GM19240 (cell line): ENCODE results near the gene CRKL.

Experiments used
- DNase-seq: peaks from one replicate; pipeline ENCODE4 v3.0.0; 2011; ENCODE audit warnings: low spot score; ENCODE audit not compliant: insufficient read length

The CRKL gene

DNA sequence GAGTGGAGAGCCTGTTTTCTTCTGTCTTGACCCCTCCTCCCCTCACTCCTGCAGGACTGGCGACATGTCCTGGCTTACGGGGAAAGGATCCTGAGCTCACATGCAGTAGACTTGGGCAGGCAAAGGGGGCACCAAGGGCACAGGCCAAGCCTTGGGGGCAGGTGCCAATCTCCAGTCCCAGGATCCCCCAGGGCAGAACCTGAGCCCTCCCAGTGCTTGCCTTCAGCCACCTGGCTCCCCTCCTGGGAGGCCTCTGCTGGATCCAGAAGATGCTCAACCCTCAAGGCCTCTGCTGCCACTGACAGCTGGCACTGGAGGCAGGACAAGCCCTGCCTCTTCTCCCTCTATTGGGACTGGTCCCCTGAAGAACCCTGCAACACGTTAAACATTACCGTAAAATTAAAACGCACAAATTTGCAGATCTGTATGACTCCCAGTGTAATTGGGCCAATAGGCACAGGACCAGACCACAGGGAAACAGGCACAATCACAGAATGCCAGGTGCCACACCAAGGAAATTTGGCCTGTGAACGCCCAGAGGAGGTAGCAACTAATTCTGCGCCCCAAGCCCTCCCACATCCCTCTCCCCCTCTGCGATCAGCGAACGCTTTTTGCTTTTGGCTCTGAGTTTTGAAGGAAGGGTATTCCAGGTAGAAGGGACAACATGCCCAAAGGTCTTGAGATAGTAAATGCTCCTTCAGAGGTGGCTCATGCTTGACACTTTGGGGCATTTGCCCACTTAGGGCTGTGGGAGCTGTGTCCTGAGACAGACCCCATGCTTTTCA is 63.9 kb downstream of the CRKL start:
- DNase-seq = no peak

DNA sequence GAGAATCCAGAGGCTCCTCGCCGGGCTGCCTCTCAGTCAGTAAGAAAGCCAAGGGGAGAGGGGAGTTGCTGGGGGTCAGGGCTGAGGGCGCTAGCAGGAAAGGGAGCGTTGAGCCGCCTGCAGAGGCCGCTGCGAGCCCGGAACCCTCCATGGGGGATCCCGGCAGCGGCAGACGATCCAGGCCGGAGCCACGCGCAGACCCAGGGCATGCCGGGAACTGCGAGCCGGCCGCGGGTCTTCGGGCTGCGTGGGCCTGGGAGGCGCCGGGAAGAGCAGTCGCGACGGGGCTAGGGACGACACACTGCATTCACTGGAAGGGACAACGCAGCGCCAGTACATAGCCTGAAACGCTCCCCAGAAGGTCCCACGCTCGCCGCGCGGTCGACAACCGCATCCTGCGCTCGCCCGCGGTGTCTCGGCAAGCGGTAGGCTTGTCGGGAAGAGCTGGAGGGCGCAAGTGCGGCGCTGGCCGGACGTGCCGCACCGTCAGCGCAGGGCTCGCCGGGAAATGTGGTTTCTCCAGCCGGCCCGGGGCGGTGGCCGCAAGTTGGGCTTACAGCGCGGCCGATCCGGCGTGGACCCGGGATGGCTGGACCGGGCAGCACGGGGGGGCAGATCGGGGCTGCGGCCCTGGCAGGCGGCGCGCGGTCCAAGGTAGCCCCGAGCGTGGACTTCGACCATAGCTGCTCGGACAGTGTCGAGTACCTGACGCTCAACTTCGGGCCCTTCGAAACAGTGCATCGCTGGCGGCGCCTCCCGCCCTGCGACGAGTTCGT is 64.8 kb downstream of the CRKL start, which contains the start of gene LZTR1:
TSS of gene LZTR1 (plus strand) at position 511 of the 776 bp plus-strand sequence. CDS start at position 586, 75 bp downstream.
- DNase-seq = peak; percentile 91

DNA sequence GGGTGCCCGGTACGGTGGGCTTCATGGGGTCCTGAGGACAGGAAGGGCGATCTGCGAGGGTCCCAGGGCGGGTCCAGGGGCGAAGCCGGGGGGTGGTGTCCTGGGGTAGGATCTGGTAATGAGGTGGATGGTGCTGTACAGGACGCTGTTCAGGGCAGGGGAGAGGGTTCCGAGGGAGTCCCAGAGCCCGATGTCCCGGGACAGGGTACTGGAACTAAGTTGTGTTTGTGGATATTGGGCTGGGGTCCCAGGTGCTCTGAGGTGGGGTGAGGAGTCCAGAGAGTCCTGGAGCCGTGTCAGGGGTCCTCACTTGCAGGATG is 65.3 kb downstream of the CRKL start:
- no peak for DNase-seq

DNA sequence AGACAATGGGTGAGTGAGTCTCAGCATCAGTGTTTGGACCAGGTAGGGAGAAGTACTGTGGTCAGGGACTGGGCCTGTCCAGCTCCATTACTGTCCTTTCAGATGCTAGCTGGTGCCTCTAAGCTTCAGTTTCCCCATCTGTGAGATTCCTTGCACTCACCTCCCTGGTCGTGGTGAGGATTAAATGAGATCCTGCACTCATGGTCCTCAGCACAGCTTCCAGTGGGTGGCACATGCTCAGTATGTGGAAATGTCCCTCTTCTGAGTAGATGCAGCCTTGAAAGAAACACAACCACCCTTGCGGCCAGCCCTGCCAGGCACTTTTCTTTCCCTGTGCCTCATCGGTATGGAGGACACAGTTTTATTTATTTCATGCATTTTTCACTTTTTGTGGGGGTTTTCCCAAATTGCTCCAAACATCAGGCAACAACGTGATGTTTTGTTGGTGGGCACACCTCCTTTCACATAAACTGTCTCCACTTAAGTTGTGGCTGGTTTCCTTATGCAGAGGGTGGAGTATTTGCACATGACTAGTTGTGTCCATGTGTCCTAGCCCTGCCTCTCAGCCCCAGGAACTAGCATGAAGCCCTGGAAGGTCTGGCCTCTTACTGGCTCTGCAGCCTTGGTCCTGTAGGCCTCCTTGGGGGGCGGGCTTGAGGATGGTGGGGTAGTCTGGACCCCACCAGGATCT is 66.0 kb downstream of the CRKL start:
- DNase-seq = no peak

DNA sequence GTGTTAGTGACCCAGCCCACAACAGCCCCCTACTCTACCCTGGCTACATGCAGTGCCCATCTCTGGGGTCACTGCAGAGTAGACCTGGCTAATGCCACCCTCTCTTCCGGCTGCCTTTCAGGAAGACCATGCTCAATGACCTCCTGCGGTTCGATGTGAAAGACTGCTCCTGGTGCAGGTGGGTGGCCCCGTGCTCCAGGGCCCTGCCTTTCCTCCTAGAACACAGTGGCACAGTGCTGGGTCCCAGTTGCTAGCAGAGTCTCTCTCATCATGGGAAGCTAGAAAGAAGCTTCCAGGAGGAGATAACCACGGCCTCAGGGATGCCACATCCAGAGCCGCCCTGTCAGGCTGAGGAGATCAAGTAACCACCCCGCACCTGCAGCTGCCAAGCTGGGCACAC is 68.5 kb downstream of the CRKL start:
- no peak for DNase-seq

DNA sequence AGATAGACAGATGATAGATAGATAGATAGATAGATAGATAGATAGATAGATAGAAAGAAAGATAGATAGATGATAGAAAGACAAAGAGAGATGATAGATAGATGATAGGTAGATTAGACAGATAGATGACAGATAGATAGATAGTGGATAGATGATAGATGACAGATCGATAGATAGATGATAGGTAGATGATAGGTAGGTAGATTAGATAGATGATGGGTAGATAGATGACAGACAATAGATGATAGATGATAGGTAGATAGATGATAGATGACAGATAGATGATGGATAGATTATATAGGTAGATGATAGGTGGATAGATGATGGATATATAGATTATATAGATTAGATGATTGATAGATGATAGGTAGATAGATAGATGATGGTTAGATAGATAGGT is 69.2 kb downstream of the CRKL start:
- DNase-seq = no peak

DNA sequence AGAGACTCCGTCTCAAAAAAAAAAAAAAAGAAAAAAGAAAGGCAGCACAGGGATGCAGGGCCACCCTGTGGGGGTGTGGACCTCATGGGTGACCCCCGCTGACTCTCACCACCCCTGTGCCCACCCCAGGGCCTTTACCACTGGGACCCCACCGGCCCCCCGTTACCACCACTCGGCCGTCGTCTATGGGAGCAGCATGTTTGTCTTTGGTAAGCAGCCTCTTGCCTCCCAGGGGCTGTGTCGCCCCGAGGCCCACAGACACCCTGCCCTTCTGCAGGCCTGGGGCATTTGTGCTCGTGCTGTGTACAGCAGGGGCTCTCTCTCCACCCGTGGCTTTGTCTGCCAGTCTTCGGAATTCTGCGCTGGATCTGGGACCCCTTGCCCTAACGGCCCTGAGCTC is 70.2 kb downstream of the CRKL start:
- no peak for DNase-seq

DNA sequence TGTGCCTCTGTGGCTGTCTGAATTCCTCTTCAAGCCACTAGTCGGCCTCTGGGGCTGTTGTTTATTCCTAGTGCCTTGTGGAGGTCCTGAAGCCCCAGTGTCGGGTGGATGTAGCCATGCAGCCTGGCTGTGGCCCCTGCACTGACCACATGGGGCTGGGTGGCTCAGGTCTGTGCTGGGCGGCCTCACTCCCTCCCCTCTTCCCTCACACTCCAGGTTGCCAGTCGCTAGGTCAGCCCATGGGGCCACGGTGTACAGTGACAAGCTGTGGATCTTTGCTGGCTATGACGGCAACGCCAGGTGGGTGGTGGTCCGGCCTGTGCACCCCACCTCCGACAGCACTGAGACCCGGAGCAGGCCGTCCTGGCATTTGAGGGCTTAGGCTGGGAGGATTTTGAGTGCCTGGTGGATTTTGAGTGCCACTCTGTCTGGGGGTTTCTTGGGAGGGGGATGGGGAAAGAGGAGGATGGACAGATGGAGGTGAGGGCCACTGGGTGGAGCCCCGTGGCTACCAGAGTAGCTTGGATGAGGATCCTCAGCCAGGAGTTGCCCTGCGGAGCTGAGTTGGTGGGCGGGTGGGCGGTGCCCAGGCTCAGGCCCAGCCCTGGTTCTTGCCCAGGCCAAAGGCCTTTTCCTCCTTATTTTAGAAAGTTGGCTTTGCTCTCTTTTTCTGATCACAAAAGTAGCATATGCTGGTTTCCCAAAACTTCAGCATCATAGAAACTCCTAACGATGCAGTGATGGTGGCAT is 71.5 kb downstream of the CRKL start:
- no peak for DNase-seq

DNA sequence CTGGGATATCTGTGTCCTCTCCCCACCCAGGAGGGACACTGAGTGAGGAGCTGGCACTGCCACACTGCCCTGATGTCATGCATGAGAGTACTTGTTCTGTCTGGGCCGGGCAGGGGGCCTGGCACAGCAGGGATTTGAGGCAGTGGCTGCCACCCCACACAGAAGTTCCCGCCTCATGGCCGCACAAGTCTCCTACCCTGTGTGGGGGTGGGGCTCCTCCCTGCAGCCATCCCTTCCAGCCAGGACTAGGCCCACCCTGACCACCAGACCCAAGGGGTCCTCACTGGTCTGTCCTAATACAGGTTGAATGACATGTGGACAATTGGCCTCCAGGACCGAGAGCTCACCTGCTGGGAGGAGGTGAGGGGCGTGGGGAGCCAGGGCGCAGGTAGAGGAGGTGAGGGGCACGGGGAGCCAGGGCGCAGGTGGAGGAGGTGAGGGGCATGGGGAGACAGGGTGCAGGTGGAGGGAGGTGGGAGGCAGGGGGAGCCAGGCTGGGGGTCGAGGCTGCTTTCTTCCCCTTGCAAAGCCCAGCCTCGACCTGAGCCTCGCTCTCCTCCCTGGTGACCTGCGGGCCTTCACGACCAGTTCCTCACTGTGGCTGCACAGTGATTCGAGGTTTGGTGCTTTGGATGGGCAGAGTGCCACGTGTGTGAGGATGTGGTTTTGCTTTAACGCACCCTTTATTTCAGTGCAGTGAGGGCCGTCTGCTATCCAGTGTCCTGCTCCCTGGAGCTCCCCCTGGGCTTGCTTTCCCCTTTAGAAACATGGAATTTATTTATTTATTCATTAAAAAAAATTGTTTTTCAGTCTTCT is 72.3 kb downstream of the CRKL start:
- DNase-seq = no peak

DNA sequence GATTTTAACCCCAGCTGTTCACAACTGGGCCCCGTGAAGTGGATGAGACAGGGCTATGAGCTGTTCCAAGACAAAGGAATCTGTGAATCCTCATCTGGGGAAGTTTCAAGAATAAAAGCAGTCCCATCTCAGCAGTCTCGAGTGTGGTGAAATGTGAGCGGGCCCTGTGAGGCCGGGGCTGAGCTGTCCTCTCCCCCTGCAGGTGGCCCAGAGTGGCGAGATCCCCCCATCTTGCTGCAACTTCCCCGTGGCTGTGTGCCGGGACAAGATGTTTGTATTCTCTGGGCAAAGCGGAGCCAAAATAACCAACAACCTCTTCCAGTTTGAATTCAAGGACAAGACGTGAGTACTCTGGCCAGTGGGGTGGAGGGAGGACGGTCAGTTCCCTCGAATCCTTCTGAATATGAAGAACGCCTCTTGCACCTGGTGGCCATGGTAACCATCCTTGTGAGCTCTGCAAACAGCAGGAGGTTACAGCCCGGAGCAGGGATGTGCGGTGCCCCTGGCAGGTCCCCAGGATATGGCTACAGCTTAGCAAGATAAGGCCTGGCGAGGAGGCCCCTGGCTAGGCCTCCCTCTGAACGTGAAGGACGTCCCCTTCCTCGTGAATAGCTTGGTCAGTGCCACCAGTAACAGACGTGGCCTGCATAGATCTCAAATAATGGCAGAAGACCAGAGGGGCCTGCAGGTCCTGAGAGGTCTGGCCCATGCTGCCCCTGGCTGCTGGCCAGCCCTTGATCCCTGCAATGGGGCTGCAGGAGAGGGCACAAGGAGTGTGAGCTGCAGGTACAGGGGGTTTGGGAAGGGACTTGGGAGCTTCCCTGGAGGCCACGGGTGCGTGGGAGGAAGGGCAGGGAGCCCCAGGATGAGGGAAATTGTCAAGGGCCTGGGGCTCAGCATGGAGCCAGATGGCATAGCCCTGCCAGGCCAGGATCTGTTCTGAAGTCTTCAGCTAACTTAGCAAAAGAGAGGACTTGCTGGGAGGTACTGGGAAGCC is 73.3 kb downstream of the CRKL start:
- DNase-seq = no peak

DNA sequence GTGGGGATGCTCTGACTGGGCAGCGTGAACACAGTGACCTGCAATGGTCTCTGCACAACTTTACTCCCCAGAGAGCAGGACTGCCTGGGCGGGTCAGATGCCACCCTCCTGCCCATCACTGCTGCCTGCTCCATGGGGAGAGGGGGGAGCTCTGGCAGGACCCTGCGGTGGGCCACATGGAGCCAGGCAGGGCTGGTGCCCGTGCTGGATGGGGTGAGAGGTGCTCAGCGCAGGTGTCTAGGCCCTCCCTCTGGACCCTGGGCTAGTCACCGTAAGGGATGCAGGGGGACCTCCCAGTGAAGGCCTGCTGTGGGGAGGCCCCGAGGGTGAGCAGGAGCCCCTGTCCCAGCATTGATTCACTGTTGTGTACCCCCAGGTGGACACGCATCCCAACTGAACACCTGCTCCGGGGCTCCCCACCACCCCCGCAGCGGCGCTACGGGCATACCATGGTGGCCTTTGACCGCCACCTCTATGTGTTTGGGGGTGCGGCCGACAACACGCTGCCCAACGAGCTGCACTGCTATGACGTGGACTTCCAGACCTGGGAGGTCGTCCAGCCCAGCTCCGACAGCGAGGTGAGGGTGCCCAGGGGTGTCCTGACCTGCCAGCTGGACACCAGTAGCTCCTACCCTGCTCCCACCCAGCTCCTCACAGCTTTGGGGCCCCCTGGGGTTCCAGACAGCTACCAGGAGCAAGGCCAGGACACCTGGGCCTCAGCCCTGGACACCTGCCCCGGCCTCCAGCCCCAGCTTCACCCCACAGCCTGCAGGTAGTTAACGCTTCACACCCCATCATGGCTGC is 74.2 kb downstream of the CRKL start:
- DNase-seq = no peak

DNA sequence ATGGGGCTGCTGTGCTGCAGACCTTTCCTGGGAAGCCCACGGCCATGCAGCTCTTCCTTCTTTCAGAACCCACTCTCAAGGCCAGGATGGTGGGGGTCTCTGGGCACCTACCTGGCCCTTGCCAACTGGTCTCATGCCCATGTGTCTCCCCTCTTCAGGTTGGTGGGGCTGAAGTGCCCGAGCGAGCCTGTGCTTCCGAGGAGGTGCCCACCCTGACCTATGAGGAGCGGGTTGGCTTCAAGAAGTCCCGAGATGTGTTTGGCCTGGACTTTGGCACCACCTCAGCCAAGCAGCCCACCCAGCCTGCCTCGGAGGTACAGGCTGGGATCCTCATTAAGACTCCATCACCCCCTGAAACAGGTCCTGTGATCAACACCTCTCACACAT is 74.8 kb downstream of the CRKL start:
- DNase-seq = no peak

DNA sequence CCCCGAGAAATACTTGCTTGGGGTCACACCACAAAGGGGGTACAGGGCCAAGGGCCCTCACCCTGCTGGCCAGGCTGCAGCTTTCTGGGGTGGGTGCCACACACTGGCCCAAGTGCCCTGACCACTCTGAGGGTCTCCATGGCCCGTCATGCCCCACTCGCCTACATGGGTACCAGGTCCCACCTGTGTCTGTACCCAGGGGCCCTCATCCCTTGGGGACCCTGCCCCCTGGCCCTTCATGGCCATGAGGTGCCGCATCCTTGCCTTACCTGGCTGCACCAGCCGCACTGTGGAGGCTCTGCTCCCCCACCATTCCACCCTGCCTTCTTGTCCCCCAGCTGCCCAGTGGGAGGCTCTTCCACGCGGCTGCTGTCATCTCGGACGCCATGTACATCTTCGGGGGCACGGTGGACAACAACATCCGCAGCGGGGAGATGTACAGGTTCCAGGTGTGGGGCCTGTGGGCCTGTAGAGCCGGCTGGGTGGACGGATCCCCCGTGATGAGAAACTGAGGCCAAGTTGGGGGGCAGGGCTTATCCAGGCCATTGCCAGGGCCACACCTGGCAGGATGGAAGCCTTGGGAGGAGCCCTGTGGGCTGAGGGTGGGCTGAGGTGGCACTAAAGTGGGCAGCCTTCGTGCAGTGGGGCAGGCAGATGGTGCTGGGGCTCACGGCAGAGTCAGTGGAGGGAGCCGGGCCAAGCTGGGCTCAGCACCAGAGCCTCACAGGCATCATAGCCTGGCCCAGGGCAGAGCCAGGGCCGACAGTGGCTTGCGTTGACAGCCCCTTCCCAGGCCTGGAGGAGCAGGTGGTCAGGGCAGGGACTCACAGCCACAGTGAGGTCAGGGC is 75.5 kb downstream of the CRKL start:
- no peak for DNase-seq

DNA sequence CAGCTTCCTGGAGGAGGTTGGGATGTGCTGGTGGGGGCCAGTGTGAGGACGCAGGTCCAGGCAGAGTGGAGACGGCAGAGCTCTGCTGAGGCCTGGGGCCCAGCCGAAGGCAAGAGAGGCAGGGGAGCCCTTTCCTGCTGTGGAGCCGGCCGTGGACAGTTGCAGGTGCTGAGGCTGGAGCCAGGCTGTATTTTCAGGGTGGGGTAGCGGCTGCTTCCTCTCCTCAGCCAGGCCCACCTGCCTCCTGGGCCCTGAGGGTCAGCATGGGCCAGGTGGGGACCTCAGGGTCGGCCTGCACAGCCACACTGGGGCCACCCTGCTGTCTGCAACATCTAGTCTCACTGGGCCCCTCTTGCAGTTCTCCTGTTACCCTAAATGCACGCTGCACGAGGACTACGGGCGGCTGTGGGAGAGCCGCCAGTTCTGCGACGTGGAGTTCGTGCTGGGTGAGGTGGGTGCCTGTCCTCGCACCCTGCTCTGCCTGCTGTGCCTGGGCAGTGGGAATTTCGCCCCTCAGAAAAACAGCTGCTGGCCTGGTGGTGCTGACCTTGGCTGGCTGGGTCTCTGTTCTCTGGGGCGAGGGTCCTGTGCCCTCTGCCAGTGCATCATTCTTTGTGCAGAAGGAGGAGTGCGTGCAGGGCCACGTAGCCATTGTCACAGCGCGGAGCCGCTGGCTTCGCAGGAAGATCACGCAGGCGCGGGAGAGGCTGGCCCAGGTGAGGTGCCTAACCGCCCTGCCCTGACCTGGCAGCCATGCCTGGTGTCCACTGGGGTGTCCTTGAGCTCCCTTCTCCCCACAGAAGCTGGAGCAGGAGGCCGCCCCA is 76.3 kb downstream of the CRKL start:
- no peak for DNase-seq

DNA sequence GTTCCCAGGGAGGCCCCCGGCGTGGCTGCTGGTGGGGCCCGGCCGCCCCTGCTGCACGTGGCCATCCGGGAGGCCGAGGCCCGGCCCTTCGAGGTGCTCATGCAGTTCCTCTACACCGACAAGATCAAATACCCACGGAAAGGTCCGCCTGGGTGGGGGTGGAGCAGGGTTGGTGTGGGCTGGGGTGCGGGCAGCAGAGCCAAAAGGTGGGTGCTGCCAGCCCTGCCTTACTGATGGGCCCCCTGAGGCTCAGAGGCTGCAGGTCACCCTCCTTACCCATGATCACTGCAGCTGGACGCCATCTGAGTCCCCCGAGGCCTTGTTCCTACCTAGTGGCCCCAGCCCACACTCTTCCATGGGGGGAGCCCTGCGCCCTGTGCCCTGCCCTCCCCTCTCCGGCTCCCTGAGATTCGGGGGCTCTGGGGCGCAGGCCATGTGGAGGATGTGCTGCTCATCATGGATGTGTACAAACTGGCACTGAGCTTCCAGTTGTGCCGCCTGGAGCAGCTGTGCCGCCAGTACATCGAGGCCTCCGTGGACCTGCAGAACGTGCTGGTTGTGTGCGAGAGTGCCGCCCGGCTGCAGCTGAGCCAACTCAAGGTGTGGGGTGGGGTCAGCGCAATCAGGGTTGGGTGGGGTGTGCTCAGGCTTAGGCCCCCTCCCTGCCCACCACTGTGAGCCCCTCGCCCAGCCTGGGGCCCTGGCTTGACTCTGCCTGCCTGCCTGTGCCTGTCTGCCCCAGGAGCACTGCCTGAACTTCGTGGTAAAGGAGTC is 77.1 kb downstream of the CRKL start:
- DNase-seq = no peak

DNA sequence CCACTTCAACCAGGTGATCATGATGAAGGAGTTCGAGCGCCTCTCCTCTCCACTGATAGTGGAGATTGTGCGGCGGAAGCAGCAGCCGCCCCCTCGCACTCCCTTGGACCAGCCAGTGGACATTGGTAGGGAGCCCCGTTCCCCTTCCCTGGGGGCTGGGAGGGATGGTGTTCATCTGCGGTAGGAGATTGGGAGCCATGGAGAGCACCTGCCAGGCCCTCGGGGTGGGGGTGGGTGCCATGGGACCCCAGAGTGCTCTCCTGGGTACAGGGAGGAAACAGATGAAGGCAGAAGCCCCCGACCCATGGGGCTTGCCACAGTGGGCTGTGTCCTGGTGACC is 77.7 kb downstream of the CRKL start:
- no peak for DNase-seq
